Lower leg skin (tissue), 4 donors: ENCODE data around the gene ZNF326. TPM values are rescaled to one million over a fixed set of nuclear protein-coding genes. Genes with fewer than 3 reads are reported as not detected.
A peak's percentile ranks its signal among the peaks of the same experiment; 100 is the strongest.
"Not testable (repeated sequence)": the region's sequence is repeated elsewhere in the genome, so short reads cannot be mapped to it uniquely, and the experiment has no call there.

Source experiments
- DNase-seq, 2 donors: peaks; one replicate each; pipeline ENCODE4 v3.0.0-alpha.2; 2019; ENCODE audit warnings: low spot score in 2 of 2
- H3K4me3 ChIP-seq: fragments of 200-600 bp; sonication (generic); 2 replicates; pipeline ENCODE4 v1.5.1; 2017; ENCODE audit warnings: mild to moderate bottlenecking, low read depth; ENCODE audit not compliant: poor library complexity, severe bottlenecking
- POLR2A ChIP-seq, 2 donors: fragments of 450-650 bp; IDR thresholded peaks; one replicate each; pipeline ENCODE4 v1.6.1; 2016 to 2017; ENCODE audit warnings: antibody characterized with exemption in 2 of 2, mild to moderate bottlenecking in 1 of 2, moderate library complexity in 1 of 2
- WGBS, 2 donors: methylation state at CpG; one replicate each; pipeline ENCODE4 v1.1.5; 2018; 5-methylcytosine and 5-hydroxymethylcytosine counted together
- intact Hi-C: fragments of 100-400 bp; cut with DNase I; formaldehyde crosslinking; loops from one replicate; pipeline ENCODE4 v1.15.0; 2023; ENCODE audit warnings: low total_unique reads
- total RNA-seq, 4 donors: library from RNA; depleted of rRNA; stranded (reverse); fragments of >200 nt; gene quantifications; one replicate each; pipeline ENCODE4 v1.1.0, GENCODE V29; 2016
- TF ChIP-seq, protein P1 (sequence below), 3 donors: fragments of 450-650 bp; IDR thresholded peaks; one replicate each; pipeline ENCODE4 v1.5.1; 2016; ENCODE audit warnings: antibody characterized with exemption in 3 of 3, mild to moderate bottlenecking in 3 of 3, moderate library complexity in 2 of 3

ZNF326 gene
- total RNA-seq, 4 donors from 2014 or later, result 5.0 to 14.8 (median 9.1) TPM

GRCh38 chr1:89993541-89993940, 1.4 kb upstream of the ZNF326 start:
- DNase-seq, result no peak
- intact Hi-C loops, result no loop called here
- 96 to 97% methylated on average over 24 of the region's 24 CpGs for WGBS, 2 donors
- H3K4me3 ChIP-seq, result no peak overlapping the region
- TF ChIP-seq POLR2A (IDR thresholded peaks at IDR 0.05), result no peak
- TF ChIP-seq, protein P1, sequence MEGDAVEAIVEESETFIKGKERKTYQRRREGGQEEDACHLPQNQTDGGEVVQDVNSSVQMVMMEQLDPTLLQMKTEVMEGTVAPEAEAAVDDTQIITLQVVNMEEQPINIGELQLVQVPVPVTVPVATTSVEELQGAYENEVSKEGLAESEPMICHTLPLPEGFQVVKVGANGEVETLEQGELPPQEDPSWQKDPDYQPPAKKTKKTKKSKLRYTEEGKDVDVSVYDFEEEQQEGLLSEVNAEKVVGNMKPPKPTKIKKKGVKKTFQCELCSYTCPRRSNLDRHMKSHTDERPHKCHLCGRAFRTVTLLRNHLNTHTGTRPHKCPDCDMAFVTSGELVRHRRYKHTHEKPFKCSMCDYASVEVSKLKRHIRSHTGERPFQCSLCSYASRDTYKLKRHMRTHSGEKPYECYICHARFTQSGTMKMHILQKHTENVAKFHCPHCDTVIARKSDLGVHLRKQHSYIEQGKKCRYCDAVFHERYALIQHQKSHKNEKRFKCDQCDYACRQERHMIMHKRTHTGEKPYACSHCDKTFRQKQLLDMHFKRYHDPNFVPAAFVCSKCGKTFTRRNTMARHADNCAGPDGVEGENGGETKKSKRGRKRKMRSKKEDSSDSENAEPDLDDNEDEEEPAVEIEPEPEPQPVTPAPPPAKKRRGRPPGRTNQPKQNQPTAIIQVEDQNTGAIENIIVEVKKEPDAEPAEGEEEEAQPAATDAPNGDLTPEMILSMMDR (IDR thresholded peaks at IDR 0.05), result no peak

DNA sequence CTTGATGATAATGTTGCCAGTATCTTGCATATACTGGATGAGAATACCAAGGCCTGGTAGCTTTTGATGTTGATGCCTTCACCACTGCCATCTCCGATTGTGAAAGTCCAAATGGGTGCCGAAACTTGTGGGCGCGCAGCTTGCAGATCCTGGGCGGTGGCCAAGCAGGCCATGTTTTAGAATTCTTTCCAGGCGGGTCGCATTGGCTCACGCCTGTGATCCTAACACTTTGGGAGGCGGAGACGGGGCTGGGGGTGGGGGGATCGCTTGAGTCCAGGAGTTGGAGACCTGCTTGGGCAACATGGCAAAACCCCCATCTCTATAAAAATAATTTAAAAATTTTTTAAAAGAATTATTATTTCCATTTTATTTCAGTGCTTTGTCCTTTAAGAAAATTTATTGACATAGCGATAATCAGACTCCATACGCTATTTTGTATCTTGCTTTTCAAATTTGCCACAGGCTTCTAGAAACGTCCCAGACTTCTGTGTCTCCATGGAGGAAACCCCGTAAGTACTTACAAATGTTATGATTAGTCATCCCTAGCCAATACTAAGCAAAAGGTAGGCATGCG, 592 bp upstream of the ZNF326 start:
- intact Hi-C loops, result no loop called here
- DNase-seq, result no peak
- TF ChIP-seq POLR2A (IDR thresholded peaks at IDR 0.05), result no peak
- TF ChIP-seq, protein P1 (IDR thresholded peaks at IDR 0.05), result no peak
- 65 to 68% methylated on average over 16 of the region's 16 CpGs for WGBS, 2 donors
- peak overlapping the region; percentile 94 for H3K4me3 ChIP-seq

DNA sequence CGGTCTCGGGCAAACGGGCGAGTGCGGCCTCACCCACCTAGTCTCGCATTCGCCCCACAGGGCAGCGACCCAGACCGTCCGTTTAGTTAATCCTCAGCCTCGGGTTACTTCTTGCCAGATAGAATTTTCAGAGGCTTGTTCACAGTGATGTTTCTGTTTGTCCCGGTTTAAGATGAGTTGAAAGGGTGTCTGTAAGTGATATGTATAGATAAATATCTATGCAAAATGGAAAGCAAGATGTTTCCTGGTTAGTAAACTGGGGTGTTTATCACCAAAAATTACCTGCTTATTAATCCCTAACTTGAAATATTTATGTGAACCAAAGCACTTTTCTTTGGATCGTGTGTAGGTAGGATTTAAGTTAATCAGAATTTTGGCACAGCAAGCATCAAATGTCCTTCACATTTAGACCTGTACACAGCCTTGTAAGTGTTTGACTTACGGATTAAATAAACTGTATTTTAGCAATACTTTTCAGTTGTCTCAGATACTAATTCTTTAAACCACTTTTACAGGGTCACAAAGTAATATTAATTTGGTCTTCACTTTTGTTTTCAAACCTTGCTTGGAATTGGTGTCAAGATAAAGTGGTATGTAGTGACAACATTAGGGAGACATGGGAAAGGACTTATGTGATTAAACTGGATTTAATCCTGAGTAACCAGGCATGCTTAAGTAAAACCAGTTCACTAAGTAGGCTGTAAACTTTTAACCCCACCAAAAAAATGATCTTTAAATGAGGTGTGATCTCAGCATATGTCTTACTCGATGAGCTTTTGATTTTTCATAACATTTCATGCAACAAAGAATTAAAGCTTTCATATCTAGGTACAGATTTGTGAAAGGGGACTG, 914 bp downstream of the ZNF326 start:
- intact Hi-C loops, result no loop called here
- TF ChIP-seq POLR2A (IDR thresholded peaks at IDR 0.05), result no peak
- TF ChIP-seq, protein P1 (IDR thresholded peaks at IDR 0.05), result no peak
- H3K4me3 ChIP-seq, result peak overlapping the region; percentile 94
- DNase-seq, result no peak
- WGBS, 2 donors, result 2% methylated on average over 10 to 15 of the region's 15 CpGs

DNA sequence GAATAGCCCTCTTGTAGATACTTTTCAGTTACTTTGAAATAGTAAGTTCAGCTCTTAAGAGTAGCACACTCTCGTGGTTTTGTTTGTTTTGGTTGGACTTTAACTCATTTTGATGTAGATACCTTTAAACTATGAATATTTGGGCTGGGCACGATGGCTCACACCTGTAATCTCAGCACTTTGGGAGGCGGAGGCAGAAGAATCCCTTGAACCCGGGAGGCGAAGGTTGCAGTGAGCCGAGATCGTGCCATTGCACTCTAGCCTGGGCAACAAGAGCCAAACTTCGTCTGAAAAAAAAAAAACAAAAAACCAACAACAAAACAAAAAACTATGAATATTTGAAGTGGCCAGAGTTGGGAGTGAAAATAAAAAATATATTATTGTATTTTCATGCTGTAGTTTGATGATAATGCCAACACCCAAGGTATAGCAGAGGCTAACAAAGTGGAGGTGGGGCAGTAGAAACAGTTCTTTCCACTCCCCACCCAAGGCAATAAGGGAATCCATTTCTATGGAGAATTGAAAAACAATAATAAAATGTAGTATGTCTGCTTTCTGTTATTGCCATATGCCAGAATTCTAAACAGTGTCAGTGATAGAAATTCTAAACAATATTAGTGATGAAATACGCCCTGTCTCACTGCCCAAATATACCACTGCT, 1.7 kb downstream of the ZNF326 start:
- 49% methylated on average over 9 of the region's 9 CpGs for WGBS, 2 donors
- no peak for TF ChIP-seq POLR2A (IDR thresholded peaks at IDR 0.05)
- TF ChIP-seq, protein P1 (IDR thresholded peaks at IDR 0.05), result no peak
- intact Hi-C loops, result no loop called here

GRCh38 chr1:89997152-89997551, 2.2 kb downstream of the ZNF326 start:
- 66 to 85% methylated on average over 4 of the region's 4 CpGs for WGBS, 2 donors
- DNase-seq, H3K4me3 ChIP-seq, intact Hi-C loops: not testable (repeated sequence)

More for the DNA sequence above, 1.7 kb downstream of the ZNF326 start:
- H3K4me3 ChIP-seq, result no peak overlapping the region
- DNase-seq, result no peak

DNA sequence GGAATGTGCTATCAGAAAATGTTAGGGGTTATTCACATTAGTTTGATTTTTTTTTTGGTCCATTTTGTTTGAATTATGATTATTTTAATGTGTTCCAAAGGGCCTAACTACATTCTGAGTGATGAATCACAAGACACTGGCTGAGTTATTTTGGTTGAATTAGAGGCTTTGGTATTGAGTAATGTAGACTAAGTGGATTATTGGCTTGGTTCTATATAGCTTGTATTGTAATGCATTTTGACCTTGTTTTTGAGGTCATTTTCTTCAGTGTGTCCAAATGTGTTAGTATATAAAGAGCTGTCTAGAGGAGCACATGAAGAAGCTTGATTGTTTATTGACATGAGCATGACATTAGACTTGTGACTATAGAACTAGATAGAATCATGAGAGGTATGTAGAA, 3.4 kb downstream of the ZNF326 start:
- intact Hi-C loops, result no loop called here

More for the DNA sequence above, 3.4 kb downstream of the ZNF326 start:
- no peak for DNase-seq
- no peak overlapping the region for H3K4me3 ChIP-seq
- no peak for TF ChIP-seq POLR2A (IDR thresholded peaks at IDR 0.05)
- TF ChIP-seq, protein P1 (IDR thresholded peaks at IDR 0.05), result no peak
